H9 (cell line): ENCODE results near the gene VASN. TPM values are rescaled to one million over a fixed set of nuclear protein-coding genes. Genes with fewer than 3 reads are reported as not detected.

Experiments
- DNase-seq: peaks from one replicate; pipeline ENCODE4 v3.0.0-alpha.2; 2017
- H2AFZ ChIP-seq: one replicate; pipeline ENCODE4 v1.6.1; 2013; ENCODE audit warnings: mild to moderate bottlenecking, low read length, control low read depth, moderate library complexity
- H2AK5ac ChIP-seq: 2 replicates; pipeline ENCODE4 v1.6.1; 2013; ENCODE audit warnings: low read length, control low read depth, mixed read lengths; ENCODE audit not compliant: insufficient read length
- H2BK120ac ChIP-seq: one replicate; pipeline ENCODE4 v1.6.1; 2013; ENCODE audit warnings: low read depth, mild to moderate bottlenecking, low read length, control low read depth, inconsistent platforms; ENCODE audit not compliant: poor library complexity, severe bottlenecking
- H2BK12ac ChIP-seq: 2 replicates; pipeline ENCODE4 v1.6.1; 2013; ENCODE audit warnings: low read length, control low read depth, mixed read lengths, low read depth; ENCODE audit not compliant: insufficient read length
- H2BK15ac ChIP-seq: 2 replicates; pipeline ENCODE4 v1.6.1; 2013; ENCODE audit warnings: low read depth, low read length, control low read depth
- H2BK20ac ChIP-seq: one replicate; pipeline ENCODE4 v1.6.1; 2013; ENCODE audit warnings: low read depth, mild to moderate bottlenecking, low read length, control low read depth, inconsistent platforms; ENCODE audit not compliant: poor library complexity, severe bottlenecking
- H2BK5ac ChIP-seq: 2 replicates; pipeline ENCODE4 v1.6.1; 2013; ENCODE audit warnings: low read length, control low read depth, mixed read lengths; ENCODE audit not compliant: insufficient read length
- H3K14ac ChIP-seq: 2 replicates; pipeline ENCODE4 v1.6.1; 2013; ENCODE audit warnings: low read length, control low read depth; ENCODE audit not compliant: insufficient read depth
- H3K18ac ChIP-seq: 2 replicates; pipeline ENCODE4 v1.6.1; 2013; ENCODE audit warnings: low read depth, mild to moderate bottlenecking, mixed read lengths, low read length, control low read depth; ENCODE audit not compliant: insufficient read length
- H3K23ac ChIP-seq: 2 replicates; pipeline ENCODE4 v1.6.1; 2013; ENCODE audit warnings: low read length, control low read depth, mixed read lengths, low read depth; ENCODE audit not compliant: insufficient read length
- H3K23me2 ChIP-seq: 2 replicates; pipeline ENCODE4 v1.6.1; 2013; ENCODE audit warnings: low read depth, mild to moderate bottlenecking, mixed read lengths, low read length, control low read depth; ENCODE audit not compliant: insufficient read length, poor library complexity, severe bottlenecking
- H3K27ac ChIP-seq: 2 replicates; pipeline ENCODE4 v1.5.1; 2013; ENCODE audit warnings: low read length, control low read depth, mixed read lengths, low read depth; ENCODE audit not compliant: insufficient read length
- H3K27me3 ChIP-seq: 2 replicates; pipeline ENCODE4 v1.6.1; 2013; ENCODE audit warnings: low read length, control low read depth, inconsistent platforms; ENCODE audit not compliant: insufficient read depth
- H3K4ac ChIP-seq: 2 replicates; pipeline ENCODE4 v1.6.1; 2013; ENCODE audit warnings: low read depth, mild to moderate bottlenecking, control low read depth, inconsistent platforms, low read length, moderate library complexity
- H3K4me1 ChIP-seq: 2 replicates; pipeline ENCODE4 v1.6.1; 2013; ENCODE audit warnings: low read length, control low read depth, inconsistent platforms; ENCODE audit not compliant: insufficient read depth
- H3K4me2 ChIP-seq: 2 replicates; pipeline ENCODE4 v1.6.1; 2013; ENCODE audit warnings: low read length, control low read depth, mixed read lengths; ENCODE audit not compliant: insufficient read length, insufficient read depth
- H3K56ac ChIP-seq: 2 replicates; pipeline ENCODE4 v1.6.1; 2013; ENCODE audit warnings: low read depth, mild to moderate bottlenecking, mixed read lengths, low read length, control low read depth; ENCODE audit not compliant: insufficient read length
- H3K79me1 ChIP-seq: 2 replicates; pipeline ENCODE4 v1.6.1; 2013; ENCODE audit warnings: low read depth, mild to moderate bottlenecking, moderate library complexity, low read length, control low read depth, inconsistent platforms; ENCODE audit not compliant: insufficient read depth, poor library complexity, severe bottlenecking
- H3K79me2 ChIP-seq: 2 replicates; pipeline ENCODE4 v1.6.1; 2013; ENCODE audit warnings: low read length, control low read depth, inconsistent platforms; ENCODE audit not compliant: insufficient read depth
- H3K9ac ChIP-seq: 2 replicates; pipeline ENCODE4 v1.6.1; 2013; ENCODE audit warnings: low read length, control low read depth, mixed read lengths; ENCODE audit not compliant: insufficient read length; ENCODE audit errors: extremely low read depth
- H3K9me3 ChIP-seq: one replicate; pipeline ENCODE4 v1.6.1; 2013; ENCODE audit warnings: low read depth, low read length, inconsistent platforms; ENCODE audit not compliant: control insufficient read depth
- H3T11ph ChIP-seq: one replicate; pipeline ENCODE4 v1.6.1; 2013; ENCODE audit warnings: mild to moderate bottlenecking, low read length, control low read depth, inconsistent platforms
- H4K20me1 ChIP-seq: one replicate; pipeline ENCODE4 v1.6.1; 2013; ENCODE audit not compliant: control insufficient read depth, insufficient read length, insufficient read depth
- H4K5ac ChIP-seq: 2 replicates; pipeline ENCODE4 v1.6.1; 2013; ENCODE audit warnings: low read depth, mild to moderate bottlenecking, mixed read lengths, low read length, control low read depth; ENCODE audit not compliant: insufficient read length
- H4K8ac ChIP-seq: replicated peaks from 2 replicates; pipeline ENCODE4 v1.6.1; 2013; ENCODE audit warnings: low read length, control low read depth, mixed read lengths, low read depth; ENCODE audit not compliant: insufficient read length
- H4K91ac ChIP-seq: 2 replicates; pipeline ENCODE4 v1.6.1; 2013; ENCODE audit warnings: low read depth, mild to moderate bottlenecking, moderate library complexity, mixed read lengths, low read length, control low read depth; ENCODE audit not compliant: insufficient read length
- H3K27ac Mint-ChIP-seq, 3 experiments: 2 replicates in 2 of 3; 3 replicates in 1 of 3; pipeline ENCODE4 v1.8.0; 2020 to 2021; ENCODE audit warnings: mixed read lengths in 3 of 3, mild to moderate bottlenecking in 1 of 3, moderate library complexity in 1 of 3
- H3K27me3 Mint-ChIP-seq: 2 replicates; pipeline ENCODE4 v1.8.0; 2021; ENCODE audit warnings: low read depth, mild to moderate bottlenecking, moderate library complexity, mixed read lengths
- H3K36me3 Mint-ChIP-seq, 3 experiments: 2 replicates in 2 of 3; 3 replicates in 1 of 3; pipeline ENCODE4 v1.8.0; 2020 to 2021; ENCODE audit warnings: low read depth in 3 of 3, mixed read lengths in 3 of 3; ENCODE audit not compliant: insufficient read depth in 1 of 3
- H3K4me1 Mint-ChIP-seq, 2 experiments: 2 replicates each; pipeline ENCODE4 v1.8.0; 2020; ENCODE audit warnings: mixed read lengths in 2 of 2
- H3K4me3 Mint-ChIP-seq, 2 experiments: 2 replicates in 1 of 2; 3 replicates in 1 of 2; pipeline ENCODE4 v1.8.0; 2020 to 2021; ENCODE audit warnings: mild to moderate bottlenecking in 2 of 2, mixed read lengths in 2 of 2, moderate library complexity in 1 of 2
- H3K9me3 Mint-ChIP-seq, 2 experiments: 2 replicates in 1 of 2; 3 replicates in 1 of 2; pipeline ENCODE4 v1.8.0; 2020; ENCODE audit warnings: mild to moderate bottlenecking in 2 of 2, mixed read lengths in 2 of 2, moderate library complexity in 1 of 2
- WGBS: extraction: QIAGEN DNeasy Blood & Tissue Kit; methylation state at CpG from one replicate; pipeline ENCODE4 v1.1.7; 2013; ENCODE audit warnings: missing lambda C conversion rate, low lambda C conversion rate, mixed read lengths; ENCODE audit not compliant: insufficient read length; ENCODE audit errors: extremely low coverage; 5-methylcytosine and 5-hydroxymethylcytosine counted together
- total RNA-seq: library from RNA; stranded (reverse); gene quantifications from 2 replicates; pipeline ENCODE4 v1.2.1, GENCODE V29; 2021
- TF ChIP-seq, protein P1 (sequence below): fragments of 200-600 bp; sonication (generic); conservative IDR thresholded peaks from 3 replicates; pipeline ENCODE4 v1.8.0; 2021; ENCODE audit warnings: antibody characterized with exemption, mild to moderate bottlenecking

VASN gene
- total RNA-seq, 1 experiment from 2014 or later: 11.0 TPM

- Histone ChIP-seq H4K8ac (no peak overlapping the region), H3K14ac (no peak overlapping the region; the same call in 1 of the 2 replicates), H2AFZ (no peak overlapping the region), H3K18ac (peak overlapping the region; percentile 65), H3K56ac (no peak overlapping the region), H3K4me2 (no peak overlapping the region), H3K23me2 (no peaks in the 10 kb centered on the region), H4K20me1 (no peaks in the 10 kb centered on the region), H4K5ac (no peak overlapping the region), H3K4ac (no peak overlapping the region), H3T11ph (no peak overlapping the region), H2BK5ac (no peak overlapping the region), H3K27ac (no peak overlapping the region), H3K27me3 (no peaks in the 10 kb centered on the region), H3K4me1 (peaks cover under 1% of the 10 kb centered on the region; the same call in 1 of the 2 replicates), H2BK120ac (no peak overlapping the region), H2BK12ac (no peak overlapping the region), H2AK5ac (no peak overlapping the region), H2BK20ac (no peak overlapping the region), H3K9me3 (no peaks in the 10 kb centered on the region), H3K23ac (no peak overlapping the region), H4K91ac (no peak overlapping the region), H3K79me1 (no peaks in the 10 kb centered on the region), H2BK15ac (no peak overlapping the region), H3K9ac (no peak overlapping the region), H3K79me2 (no peaks in the 10 kb centered on the region)
- no peaks in the 10 kb centered on the region for H3K27me3 Mint-ChIP-seq
- H3K36me3 Mint-ChIP-seq: peaks cover 0 to 6% (median 2%) of the 10 kb centered on the region in 3 experiments; a peak in 4 of 7 replicates
- H3K4me3 Mint-ChIP-seq: no peak overlapping the region
- WGBS: no CpG with 5 or more reads among the region's 20 CpGs
- no peaks in the 10 kb centered on the region for H3K9me3 Mint-ChIP-seq
- no peak for DNase-seq
- peaks cover 32 to 38% of the 10 kb centered on the region in 2 experiments for H3K4me1 Mint-ChIP-seq
- H3K27ac Mint-ChIP-seq: no peak overlapping the region
- TF ChIP-seq, protein P1, sequence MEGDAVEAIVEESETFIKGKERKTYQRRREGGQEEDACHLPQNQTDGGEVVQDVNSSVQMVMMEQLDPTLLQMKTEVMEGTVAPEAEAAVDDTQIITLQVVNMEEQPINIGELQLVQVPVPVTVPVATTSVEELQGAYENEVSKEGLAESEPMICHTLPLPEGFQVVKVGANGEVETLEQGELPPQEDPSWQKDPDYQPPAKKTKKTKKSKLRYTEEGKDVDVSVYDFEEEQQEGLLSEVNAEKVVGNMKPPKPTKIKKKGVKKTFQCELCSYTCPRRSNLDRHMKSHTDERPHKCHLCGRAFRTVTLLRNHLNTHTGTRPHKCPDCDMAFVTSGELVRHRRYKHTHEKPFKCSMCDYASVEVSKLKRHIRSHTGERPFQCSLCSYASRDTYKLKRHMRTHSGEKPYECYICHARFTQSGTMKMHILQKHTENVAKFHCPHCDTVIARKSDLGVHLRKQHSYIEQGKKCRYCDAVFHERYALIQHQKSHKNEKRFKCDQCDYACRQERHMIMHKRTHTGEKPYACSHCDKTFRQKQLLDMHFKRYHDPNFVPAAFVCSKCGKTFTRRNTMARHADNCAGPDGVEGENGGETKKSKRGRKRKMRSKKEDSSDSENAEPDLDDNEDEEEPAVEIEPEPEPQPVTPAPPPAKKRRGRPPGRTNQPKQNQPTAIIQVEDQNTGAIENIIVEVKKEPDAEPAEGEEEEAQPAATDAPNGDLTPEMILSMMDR: no peak
Measured at GRCh38 chr16:4387781-4388180, 16.1 kb downstream of the VASN start.
